Bronchial epithelial cell (primary cell): ENCODE results near the gene SUDS3. TPM values are rescaled to one million over a fixed set of nuclear protein-coding genes. Genes with fewer than 3 reads are reported as not detected.

ENCODE experiments used
- DNase-seq: peaks from one replicate; pipeline ENCODE4 v3.0.0-alpha.2; 2010; ENCODE audit warnings: low read depth
- FAIRE-seq: peaks from 2 replicates; lab custom pipeline; 2011; peaks lifted over from hg19 to GRCh38; lab: Jason Lieb, UNC
- H3K27me3 ChIP-seq: 2 replicates; pipeline ENCODE4 v1.5.1; 2011; ENCODE audit warnings: low read length; ENCODE audit not compliant: control insufficient read depth, insufficient read depth
- H3K36me3 ChIP-seq: 2 replicates; pipeline ENCODE4 v1.5.1; 2011; ENCODE audit warnings: low read length; ENCODE audit not compliant: control insufficient read depth, insufficient read depth
- H3K4me3 ChIP-seq: 2 replicates; pipeline ENCODE4 v1.5.1; 2011; ENCODE audit warnings: mild to moderate bottlenecking, low read depth, low read length, control low read depth
- total RNA-seq: library from RNA; depleted of rRNA; stranded (reverse); fragments of >200 nt; gene quantifications from 2 replicates; pipeline ENCODE4 v1.2.1, GENCODE V29; 2014
- TF ChIP-seq, protein P1 (sequence below): IDR thresholded peaks from 2 replicates; pipeline ENCODE4 v1.5.1; 2011; ENCODE audit warnings: mild to moderate bottlenecking, moderate library complexity, low read length, control low read depth, inconsistent platforms; ENCODE audit not compliant: insufficient read depth, severe bottlenecking

SUDS3 gene
- total RNA-seq, 1 donor from 2014 or later, result 32.9 TPM

DNA sequence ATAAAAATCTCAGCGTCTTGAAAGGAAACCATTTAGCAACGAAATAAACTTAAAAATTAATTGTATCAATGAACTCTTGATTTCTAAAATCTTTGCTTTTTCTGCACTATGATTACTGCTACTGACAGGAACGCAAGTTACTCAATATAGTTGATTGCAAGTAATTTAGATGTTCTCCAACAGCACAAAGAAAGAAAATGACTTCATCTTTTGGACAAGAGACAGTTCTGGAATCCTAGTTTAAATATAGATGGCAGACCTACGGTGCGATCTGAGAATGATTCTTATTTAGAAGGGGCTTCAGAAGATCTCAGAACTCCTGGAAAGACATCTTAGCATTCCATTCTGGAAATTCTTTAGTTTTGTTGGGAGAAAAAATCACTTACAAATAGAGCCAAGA is 1.4 kb upstream of the SUDS3 start:
- no peaks in the 10 kb centered on the region for H3K27me3 ChIP-seq
- TF ChIP-seq, protein P1, sequence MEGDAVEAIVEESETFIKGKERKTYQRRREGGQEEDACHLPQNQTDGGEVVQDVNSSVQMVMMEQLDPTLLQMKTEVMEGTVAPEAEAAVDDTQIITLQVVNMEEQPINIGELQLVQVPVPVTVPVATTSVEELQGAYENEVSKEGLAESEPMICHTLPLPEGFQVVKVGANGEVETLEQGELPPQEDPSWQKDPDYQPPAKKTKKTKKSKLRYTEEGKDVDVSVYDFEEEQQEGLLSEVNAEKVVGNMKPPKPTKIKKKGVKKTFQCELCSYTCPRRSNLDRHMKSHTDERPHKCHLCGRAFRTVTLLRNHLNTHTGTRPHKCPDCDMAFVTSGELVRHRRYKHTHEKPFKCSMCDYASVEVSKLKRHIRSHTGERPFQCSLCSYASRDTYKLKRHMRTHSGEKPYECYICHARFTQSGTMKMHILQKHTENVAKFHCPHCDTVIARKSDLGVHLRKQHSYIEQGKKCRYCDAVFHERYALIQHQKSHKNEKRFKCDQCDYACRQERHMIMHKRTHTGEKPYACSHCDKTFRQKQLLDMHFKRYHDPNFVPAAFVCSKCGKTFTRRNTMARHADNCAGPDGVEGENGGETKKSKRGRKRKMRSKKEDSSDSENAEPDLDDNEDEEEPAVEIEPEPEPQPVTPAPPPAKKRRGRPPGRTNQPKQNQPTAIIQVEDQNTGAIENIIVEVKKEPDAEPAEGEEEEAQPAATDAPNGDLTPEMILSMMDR, result no peak
- FAIRE-seq (no peak), DNase-seq (no peak)
- no peak overlapping the region for H3K4me3 ChIP-seq
- no peaks in the 10 kb centered on the region for H3K36me3 ChIP-seq

DNA sequence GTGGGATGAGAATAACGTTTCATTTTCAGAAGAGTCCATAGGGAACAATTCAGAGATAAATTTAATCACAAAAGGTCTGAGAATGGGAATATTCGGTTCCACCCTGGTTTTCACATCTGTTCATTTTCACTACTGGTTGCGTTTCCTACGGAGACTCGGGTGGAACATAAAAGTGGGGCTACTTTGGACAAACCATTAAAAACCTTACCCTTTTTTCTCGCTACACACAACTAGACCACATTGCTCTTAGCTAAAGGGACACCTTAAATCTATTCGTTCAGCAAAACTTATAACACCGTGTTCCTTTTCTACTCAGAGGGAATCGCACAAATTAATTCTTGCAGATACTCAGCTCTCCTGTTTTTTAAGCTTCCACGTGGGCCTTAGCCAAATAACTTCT is 1.0 kb upstream of the SUDS3 start:
- TF ChIP-seq, protein P1, result no peak
- no peak for FAIRE-seq

DNA sequence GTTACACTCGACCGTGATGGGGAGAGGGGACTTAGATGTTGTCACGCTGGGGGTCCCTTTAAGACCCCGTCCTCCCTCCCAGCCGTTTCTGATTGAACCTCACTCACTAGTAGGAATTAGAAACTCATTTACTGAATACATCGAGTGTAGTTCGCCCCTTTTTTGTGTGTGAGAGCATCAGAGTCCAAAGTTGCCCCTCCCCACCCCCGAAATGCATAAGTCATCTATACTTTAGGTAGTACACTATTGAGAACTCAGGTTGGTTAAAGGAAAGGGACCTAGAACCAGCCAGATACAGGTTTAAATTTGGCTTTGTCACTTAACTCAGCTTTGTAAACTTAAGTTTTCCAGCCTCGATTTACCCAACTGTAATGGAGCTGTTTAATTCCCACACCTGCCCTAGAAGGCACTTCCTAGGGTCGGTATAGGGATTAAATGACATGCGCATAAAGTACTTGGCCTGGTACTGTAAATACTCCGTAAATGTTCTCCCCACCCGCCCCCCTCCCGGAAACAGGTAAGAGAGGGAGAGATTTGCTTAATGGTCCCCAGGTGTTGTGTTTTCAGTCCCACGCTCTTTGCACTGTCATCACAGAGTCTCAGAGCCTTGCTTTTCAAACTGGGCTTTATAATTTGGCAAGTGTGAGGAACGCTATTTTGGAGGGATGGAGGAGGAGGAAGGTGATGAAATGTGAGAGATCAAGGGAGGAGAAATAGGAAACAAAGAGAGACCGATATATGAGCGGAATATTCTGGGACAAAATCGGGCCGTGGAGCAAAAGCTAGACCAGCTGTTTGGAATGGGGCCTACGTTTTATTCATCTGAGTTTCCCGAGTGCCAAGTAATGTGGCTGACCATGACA is 897 bp downstream of the SUDS3 start:
- no peaks in the 10 kb centered on the region for H3K27me3 ChIP-seq
- TF ChIP-seq, protein P1, result no peak
- peak; percentile 27 for DNase-seq
- H3K36me3 ChIP-seq, result peaks cover 6% of the 10 kb centered on the region
- peak overlapping the region; percentile 98 for H3K4me3 ChIP-seq
- no peak for FAIRE-seq

More for the DNA sequence above, 1.0 kb upstream of the SUDS3 start:
- no peaks in the 10 kb centered on the region for H3K27me3 ChIP-seq
- H3K36me3 ChIP-seq, result peaks cover 3% of the 10 kb centered on the region
- H3K4me3 ChIP-seq, result no peak overlapping the region
- no peak for DNase-seq

DNA sequence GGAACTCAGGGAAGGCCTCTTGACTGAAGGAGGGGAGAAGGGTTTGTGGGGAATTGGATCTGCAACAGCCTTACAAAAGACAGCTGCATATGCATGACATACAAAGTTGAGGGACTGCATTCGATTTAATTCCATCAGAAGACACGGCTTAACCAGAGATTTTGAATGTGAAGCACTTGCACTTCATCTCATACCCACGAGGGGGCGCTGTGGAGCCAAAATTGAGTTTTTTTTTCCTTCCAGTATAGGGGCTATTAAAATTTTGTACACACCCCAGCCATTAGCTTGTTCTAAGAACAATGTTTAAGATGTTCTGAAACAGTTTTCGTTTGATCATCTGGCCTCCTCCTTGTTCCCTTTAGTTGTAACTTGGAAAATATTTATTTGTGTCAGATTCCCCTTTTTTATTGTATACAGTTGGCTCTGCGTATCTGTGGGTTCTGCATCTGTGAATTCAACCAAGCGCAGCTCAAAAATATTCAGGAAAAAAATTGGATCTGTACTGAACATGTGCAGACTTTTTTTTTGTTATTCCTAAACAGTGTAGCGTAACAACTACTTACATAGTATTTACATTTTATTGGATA is 1.6 kb downstream of the SUDS3 start:
- peak; percentile 42 for DNase-seq
- Histone ChIP-seq H3K36me3 (peaks cover 6% of the 10 kb centered on the region), H3K27me3 (no peaks in the 10 kb centered on the region), H3K4me3 (peak overlapping the region; percentile 98)
- no peak for FAIRE-seq
- TF ChIP-seq, protein P1, result peak; percentile 84

DNA sequence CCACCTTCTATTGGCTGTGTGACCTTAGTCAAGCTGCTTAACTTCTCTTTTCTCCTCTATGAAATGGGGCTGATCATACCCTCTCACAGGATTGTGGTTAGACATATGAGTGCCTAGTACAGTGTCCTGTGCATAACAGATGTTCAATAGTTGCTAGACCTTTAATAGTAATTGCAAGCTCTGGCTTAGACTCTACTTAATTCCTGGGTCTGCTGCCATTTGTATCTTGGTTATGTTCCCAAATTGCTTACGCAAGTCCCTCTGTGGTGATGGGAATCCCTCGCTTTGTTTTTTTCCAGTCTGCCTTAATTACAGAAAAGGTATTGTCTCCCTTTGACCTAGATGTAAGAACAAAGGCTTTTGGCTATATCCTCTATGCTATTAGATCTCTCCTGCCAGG is 15.1 kb downstream of the SUDS3 start:
- Histone ChIP-seq H3K4me3 (no peak overlapping the region), H3K36me3 (peaks cover 13% of the 10 kb centered on the region), H3K27me3 (no peaks in the 10 kb centered on the region)
- FAIRE-seq (no peak), DNase-seq (no peak)
- TF ChIP-seq, protein P1, result no peak
